Measurements from ENCODE around the gene ZNF280A.

GRCh38 chr22:22546490-22546889 lies 26.4 kb upstream of the ZNF280A start:
- no peak for TF ChIP-seq POLR2A (IDR thresholded peaks at IDR 0.05; ENCODE audit: low read length)
- no peak for TF ChIP-seq GATA1 (IDR thresholded peaks at IDR 0.05; ENCODE audit: low read depth, low read length)

Data from erythroblast (primary cell).